Heart left ventricle (tissue), 13 donors: ENCODE measurements around the gene ITGB1BP1.

ENCODE experiments used
- POLR2A ChIP-seq, 2 donors: fragments of 450-650 bp; IDR thresholded peaks; one replicate each; pipeline ENCODE4 v1.6.1; 2017; ENCODE audit warnings: antibody characterized with exemption in 2 of 2, mild to moderate bottlenecking in 2 of 2, moderate library complexity in 2 of 2
- TF ChIP-seq, protein P1 (sequence below), 12 donors: fragments of 200-600 bp; sonication (generic) in 4 of 12; IDR thresholded peaks; one replicate each; pipeline versions ENCODE4 v1.5.0 to v1.8.0; 2018 to 2022; ENCODE audit warnings: antibody characterized with exemption in 12 of 12, mild to moderate bottlenecking in 5 of 12
- donor health status: ischemic (EF 13 %, LVEDD 7.1; RV severe dilation, severe dysfunction).
- donor health status: DM: no; HTN: yes; CAD: no.
- donor health status: DM: no; HTN: no; CAD: no.
- donor health status: ischemic (EF 25% LVEDD 6.9; RV normal size, moderate dysfunction).
- donor health status: ischemic (EF 25% LVEDD 5.7; RV mildly dilated, moderate dysfunction).
- donor health status: ischemic (EF 35%, LVEDD 5.7; RV mildly dilated, moderate dysfunction).
- donor health status: nonischemic (EF 11% LVEDD 7.7; RV severe dilation, severe dysfunction).
- donor health status: DM: yes; HTN: yes; CAD: no.
- donor health status: PGD.
- donor health status: ischemic (EF 29% LVEDD 5.4; RV normal size, mild dysfunction).
- donor health status: nonischemic (EF 23%, LVEDD 6.1; RV moderate dilation, normal function).

DNA sequence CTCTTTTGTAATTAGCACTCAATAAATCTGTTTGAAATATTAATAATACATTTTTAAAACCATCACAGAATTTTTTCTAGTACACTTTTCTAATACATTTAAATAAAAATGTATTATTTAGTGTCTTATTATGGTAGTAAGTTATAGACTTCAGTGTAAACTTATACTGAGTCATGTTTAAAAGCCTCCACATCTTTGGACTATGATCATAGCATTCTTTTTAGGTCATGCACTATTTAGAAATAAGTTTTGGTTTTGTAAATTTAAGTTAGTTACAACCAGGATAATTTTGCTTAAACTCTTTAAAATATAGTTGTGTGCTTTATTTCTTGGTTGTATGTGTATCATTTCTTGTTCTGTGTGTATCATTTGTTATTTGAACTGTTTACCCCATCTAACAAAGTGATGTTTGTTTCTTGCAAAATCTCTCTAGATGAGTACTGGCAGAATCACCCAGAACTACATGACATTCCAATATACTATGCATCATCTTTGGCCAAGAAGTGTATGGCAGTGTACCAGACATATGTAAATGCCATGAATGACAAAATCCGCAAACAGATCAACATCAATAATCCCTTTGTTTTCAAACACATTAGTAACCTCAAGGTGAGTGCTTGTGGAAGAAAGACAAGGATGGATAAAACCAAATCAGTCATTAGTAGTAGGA is 16.9 kb upstream of the ITGB1BP1 start:
- TF ChIP-seq, protein P1, sequence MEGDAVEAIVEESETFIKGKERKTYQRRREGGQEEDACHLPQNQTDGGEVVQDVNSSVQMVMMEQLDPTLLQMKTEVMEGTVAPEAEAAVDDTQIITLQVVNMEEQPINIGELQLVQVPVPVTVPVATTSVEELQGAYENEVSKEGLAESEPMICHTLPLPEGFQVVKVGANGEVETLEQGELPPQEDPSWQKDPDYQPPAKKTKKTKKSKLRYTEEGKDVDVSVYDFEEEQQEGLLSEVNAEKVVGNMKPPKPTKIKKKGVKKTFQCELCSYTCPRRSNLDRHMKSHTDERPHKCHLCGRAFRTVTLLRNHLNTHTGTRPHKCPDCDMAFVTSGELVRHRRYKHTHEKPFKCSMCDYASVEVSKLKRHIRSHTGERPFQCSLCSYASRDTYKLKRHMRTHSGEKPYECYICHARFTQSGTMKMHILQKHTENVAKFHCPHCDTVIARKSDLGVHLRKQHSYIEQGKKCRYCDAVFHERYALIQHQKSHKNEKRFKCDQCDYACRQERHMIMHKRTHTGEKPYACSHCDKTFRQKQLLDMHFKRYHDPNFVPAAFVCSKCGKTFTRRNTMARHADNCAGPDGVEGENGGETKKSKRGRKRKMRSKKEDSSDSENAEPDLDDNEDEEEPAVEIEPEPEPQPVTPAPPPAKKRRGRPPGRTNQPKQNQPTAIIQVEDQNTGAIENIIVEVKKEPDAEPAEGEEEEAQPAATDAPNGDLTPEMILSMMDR (IDR thresholded peaks at IDR 0.05) = no peak
- no peak for TF ChIP-seq POLR2A (IDR thresholded peaks at IDR 0.05)
